Lower leg skin (tissue), 3 donors: Measurements from ENCODE around the gene ZNF57.

Experiments
- CTCF ChIP-seq, 3 donors: fragments of 450-650 bp; IDR thresholded peaks; one replicate each; pipeline ENCODE4 v1.5.1; 2016; ENCODE audit warnings: antibody characterized with exemption in 3 of 3, mild to moderate bottlenecking in 3 of 3, moderate library complexity in 2 of 3
- POLR2A ChIP-seq, 2 donors: fragments of 450-650 bp; IDR thresholded peaks; one replicate each; pipeline ENCODE4 v1.6.1; 2016 to 2017; ENCODE audit warnings: antibody characterized with exemption in 2 of 2, mild to moderate bottlenecking in 1 of 2, moderate library complexity in 1 of 2

- TF ChIP-seq CTCF (IDR thresholded peaks at IDR 0.05) (no peak), POLR2A (IDR thresholded peaks at IDR 0.05) (no peak)
These were observed 31.1 kb upstream of the ZNF57 start for GRCh38 chr19:2869618-2870017.
